Thyroid gland (tissue), 4 donors: ENCODE measurements around the gene SLC44A4. TPM values are rescaled to one million over a fixed set of nuclear protein-coding genes. Genes with fewer than 3 reads are reported as not detected.
A peak's percentile ranks its signal among the peaks of the same experiment; 100 is the strongest.
"Not testable (repeated sequence)": the region's sequence is repeated elsewhere in the genome, so short reads cannot be mapped to it uniquely, and the experiment has no call there.

Experiments
- DNase-seq, 2 donors: peaks; one replicate each; pipeline ENCODE4 v3.0.0-alpha.2; 2019
- H3K27ac ChIP-seq, 3 donors: fragments of 200-600 bp; sonication (generic); 1 replicate in 2 of 3; 2 replicates in 1 of 3; pipeline ENCODE4 v1.5.1; 2016 to 2019; ENCODE audit warnings: mild to moderate bottlenecking in 1 of 3, moderate library complexity in 1 of 3
- H3K27me3 ChIP-seq: fragments of 200-600 bp; sonication (generic); one replicate; pipeline ENCODE4 v1.5.1; 2019
- H3K36me3 ChIP-seq, 2 donors: fragments of 200-600 bp; sonication (generic); one replicate each; pipeline ENCODE4 v1.5.1; 2016 to 2019
- H3K4me1 ChIP-seq, 2 donors: fragments of 200-600 bp; sonication (generic); one replicate each; pipeline ENCODE4 v1.5.1; 2017 to 2019
- H3K4me3 ChIP-seq, 3 donors: fragments of 200-600 bp; sonication (generic); replicated peaks in 1 of 3; 1 replicate in 2 of 3; 2 replicates in 1 of 3; pipeline ENCODE4 v1.5.1; 2016; ENCODE audit warnings: mild to moderate bottlenecking in 1 of 3
- H3K9me3 ChIP-seq: fragments of 200-600 bp; sonication (generic); one replicate; pipeline ENCODE4 v1.5.1; 2017
- POLR2A ChIP-seq, 2 donors: fragments of 450-650 bp; IDR thresholded peaks; one replicate each; pipeline ENCODE4 v1.6.1; 2017; ENCODE audit warnings: antibody characterized with exemption in 2 of 2, mild to moderate bottlenecking in 2 of 2, moderate library complexity in 1 of 2
- WGBS, 2 donors: methylation state at CpG; one replicate each; pipeline ENCODE4 v1.1.5; 2017; 5-methylcytosine and 5-hydroxymethylcytosine counted together
- intact Hi-C: fragments of 100-400 bp; cut with DNase I; formaldehyde crosslinking; loops from one replicate; pipeline ENCODE4 v1.15.1; 2023
- total RNA-seq, 4 donors: library from RNA; depleted of rRNA; stranded (reverse); fragments of >200 nt; gene quantifications; one replicate each; pipeline ENCODE4 v1.2.3, GENCODE V29; 2016
- TF ChIP-seq, protein P1 (sequence below), 6 experiments: fragments of 200-600 bp in 3 of 6; fragments of 450-650 bp in 3 of 6; sonication (generic) in 3 of 6; IDR thresholded peaks; one replicate each; pipeline ENCODE4 v1.5.1; 2016 to 2019; ENCODE audit warnings: antibody characterized with exemption in 6 of 6, mild to moderate bottlenecking in 2 of 6, inconsistent platforms in 1 of 6, moderate library complexity in 1 of 6

SLC44A4 gene
- total RNA-seq, 4 donors from 2014 or later, result 1.6 to 16.2 (median 7.7) TPM

DNA sequence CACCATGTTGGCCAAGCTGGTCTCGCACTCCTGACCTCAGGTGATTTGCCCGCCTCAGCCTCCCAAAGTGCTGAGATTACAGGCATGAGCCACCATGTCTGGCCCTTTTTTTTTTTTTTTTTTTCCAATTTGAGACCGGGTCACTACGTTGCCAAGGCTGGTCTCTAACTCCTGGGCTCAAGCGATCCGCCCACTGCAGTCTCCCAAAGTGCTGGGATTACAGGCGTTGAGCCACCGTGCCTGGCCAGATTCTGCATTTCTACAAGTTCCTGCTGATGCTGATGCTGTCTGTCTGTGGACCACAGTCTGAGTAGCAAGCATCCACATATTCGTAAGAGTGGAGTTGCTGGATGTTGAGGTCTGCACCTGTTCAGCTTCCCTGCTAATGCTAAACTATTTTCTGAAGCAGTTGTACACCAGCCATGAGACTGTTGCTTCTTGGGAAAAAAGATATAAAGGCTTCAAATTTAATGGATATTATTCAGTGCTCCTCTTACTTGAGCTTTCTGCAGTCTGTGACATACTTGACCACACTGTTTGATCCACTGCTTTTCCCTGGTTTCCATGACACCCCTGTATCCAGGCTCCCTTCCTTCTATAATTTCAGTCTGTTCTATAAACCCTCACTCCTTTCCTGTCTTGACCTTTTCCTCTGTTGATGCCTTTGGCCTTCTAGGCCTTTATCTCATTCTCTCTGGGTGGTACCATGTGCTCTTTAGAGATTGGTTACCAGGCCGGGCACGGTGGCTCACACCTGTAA lies 33.2 kb upstream of the SLC44A4 start:
- Histone ChIP-seq H3K27me3 (no peaks in the 10 kb centered on the region), H3K4me3 (no peak overlapping the region), H3K4me1 (no peaks in the 10 kb centered on the region), H3K9me3 (no peaks in the 10 kb centered on the region), H3K27ac (no peak overlapping the region), H3K36me3 (no peaks in the 10 kb centered on the region)
- no peak for DNase-seq
- WGBS, 2 donors, result 71 to 74% methylated on average over 11 of the region's 11 CpGs
- TF ChIP-seq, protein P1, sequence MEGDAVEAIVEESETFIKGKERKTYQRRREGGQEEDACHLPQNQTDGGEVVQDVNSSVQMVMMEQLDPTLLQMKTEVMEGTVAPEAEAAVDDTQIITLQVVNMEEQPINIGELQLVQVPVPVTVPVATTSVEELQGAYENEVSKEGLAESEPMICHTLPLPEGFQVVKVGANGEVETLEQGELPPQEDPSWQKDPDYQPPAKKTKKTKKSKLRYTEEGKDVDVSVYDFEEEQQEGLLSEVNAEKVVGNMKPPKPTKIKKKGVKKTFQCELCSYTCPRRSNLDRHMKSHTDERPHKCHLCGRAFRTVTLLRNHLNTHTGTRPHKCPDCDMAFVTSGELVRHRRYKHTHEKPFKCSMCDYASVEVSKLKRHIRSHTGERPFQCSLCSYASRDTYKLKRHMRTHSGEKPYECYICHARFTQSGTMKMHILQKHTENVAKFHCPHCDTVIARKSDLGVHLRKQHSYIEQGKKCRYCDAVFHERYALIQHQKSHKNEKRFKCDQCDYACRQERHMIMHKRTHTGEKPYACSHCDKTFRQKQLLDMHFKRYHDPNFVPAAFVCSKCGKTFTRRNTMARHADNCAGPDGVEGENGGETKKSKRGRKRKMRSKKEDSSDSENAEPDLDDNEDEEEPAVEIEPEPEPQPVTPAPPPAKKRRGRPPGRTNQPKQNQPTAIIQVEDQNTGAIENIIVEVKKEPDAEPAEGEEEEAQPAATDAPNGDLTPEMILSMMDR (IDR thresholded peaks at IDR 0.05), result no peak
- TF ChIP-seq POLR2A (IDR thresholded peaks at IDR 0.05), result no peak
- intact Hi-C loops, result no loop called here

DNA sequence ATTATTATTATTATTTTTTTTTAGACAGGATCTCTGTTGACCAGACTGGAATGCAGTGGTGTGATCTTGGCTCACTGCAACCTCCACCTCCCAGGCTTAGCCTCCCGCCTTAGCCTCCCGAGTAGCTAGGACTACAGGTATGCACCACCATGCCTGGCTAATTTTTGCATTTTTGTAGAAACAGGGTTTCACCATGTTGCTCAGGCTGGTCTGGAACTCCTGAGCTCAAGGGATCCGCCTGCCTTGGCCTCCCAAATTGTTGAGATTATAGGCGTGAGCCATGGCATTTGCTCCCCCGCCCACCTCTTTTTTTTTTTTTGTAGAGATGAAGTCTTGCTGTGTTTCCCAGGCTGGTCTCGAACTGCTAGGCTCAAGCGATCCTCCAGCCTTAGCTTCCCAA lies 30.5 kb upstream of the SLC44A4 start:
- H3K27ac ChIP-seq, H3K9me3 ChIP-seq, DNase-seq, H3K27me3 ChIP-seq, H3K36me3 ChIP-seq, H3K4me3 ChIP-seq, intact Hi-C loops, H3K4me1 ChIP-seq: not testable (repeated sequence)
- WGBS, 2 donors, result 80 to 89% methylated on average over 7 of the region's 7 CpGs

DNA sequence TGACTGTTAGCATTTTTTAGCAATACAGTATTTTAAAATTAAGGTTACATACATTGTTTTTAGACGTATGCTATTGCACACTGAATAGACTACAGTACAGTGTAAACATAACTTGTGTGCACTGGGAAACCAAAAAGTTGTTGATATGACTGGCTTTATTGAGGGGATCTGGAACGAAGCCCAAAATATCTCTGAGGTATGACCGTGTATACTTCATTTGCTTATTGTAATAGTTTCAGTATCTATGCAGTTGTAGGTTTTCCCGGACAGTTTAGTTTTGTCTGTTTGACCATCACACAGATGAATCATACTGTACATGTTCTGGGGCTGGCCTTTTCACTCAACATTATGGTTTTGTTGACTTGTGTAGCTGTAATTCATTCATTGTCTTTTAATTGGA lies 30.0 kb upstream of the SLC44A4 start:
- intact Hi-C loops, result no loop called here

DNA sequence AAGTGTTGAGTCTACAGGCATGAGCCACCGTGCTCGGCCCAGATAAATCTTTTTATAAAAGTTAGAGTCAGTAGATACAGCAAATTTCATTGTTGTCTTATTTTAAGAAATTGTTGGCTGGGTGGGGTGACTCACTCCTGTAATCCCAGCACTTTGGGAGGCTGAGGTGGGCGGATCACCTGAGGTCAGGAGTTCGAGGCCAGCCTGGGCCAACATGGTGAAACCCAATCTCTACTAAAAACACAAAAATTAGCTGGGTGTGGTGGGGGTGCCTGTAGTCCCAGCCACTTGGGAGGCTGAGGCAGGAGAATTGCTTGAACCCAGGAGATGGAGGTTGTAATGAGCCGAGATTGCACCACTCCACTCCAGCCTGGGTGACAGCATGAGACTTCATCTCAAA lies 29.5 kb upstream of the SLC44A4 start:
- H3K9me3 ChIP-seq, H3K27ac ChIP-seq, DNase-seq, intact Hi-C loops, H3K36me3 ChIP-seq, H3K4me1 ChIP-seq, H3K27me3 ChIP-seq, H3K4me3 ChIP-seq: not testable (repeated sequence)
- WGBS, 2 donors, result 86 to 93% methylated on average over 5 of the region's 5 CpGs

More for the DNA sequence above, 30.0 kb upstream of the SLC44A4 start:
- H3K27ac ChIP-seq, result no peak overlapping the region
- TF ChIP-seq, protein P1 (IDR thresholded peaks at IDR 0.05), result no peak
- no peak for TF ChIP-seq POLR2A (IDR thresholded peaks at IDR 0.05)
- no peaks in the 10 kb centered on the region for H3K9me3 ChIP-seq
- no peak for DNase-seq
- no peak overlapping the region for H3K4me3 ChIP-seq
- H3K36me3 ChIP-seq, result no peaks in the 10 kb centered on the region
- 55 to 57% methylated on average over 4 of the region's 4 CpGs for WGBS, 2 donors
- H3K27me3 ChIP-seq, result no peaks in the 10 kb centered on the region
- peaks cover 0 to under 1% of the 10 kb centered on the region in 2 donors for H3K4me1 ChIP-seq

DNA sequence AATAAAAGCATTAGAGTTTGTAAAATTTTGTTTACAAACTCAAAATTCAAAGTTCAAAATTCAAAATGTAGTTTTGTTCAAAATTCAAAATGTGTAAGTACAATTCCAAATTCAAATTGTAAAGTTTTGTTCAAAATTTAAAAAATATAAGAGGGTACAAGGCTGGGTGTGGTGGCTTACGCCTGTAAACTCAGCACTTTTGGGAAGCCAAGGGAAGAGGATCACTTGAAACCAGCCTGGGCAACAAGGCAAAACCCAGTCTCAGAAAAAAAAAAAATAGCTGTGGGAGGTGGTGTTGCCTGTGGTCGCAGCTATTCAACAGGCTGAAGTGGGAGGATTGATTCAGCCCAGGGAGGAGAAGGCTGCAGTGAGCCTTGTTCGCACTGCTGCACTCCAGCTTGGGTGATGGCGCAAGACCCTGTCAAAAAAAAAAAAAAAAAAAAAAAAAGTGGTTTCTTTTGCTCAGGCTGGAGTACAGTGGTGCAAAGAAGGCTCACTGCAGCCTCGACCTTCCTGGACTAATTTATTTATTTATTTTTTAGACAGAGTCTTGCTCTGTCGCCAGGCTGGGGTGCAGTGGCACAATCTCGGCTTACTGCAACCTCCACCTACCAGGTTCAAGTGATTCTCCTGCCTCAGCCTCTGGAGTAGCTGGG lies 28.5 kb upstream of the SLC44A4 start:
- Histone ChIP-seq H3K9me3 (no peaks in the 10 kb centered on the region), H3K27ac (no peak overlapping the region), H3K4me1 (peaks cover 0 to 13% of the 10 kb centered on the region in 2 donors), H3K36me3 (no peaks in the 10 kb centered on the region), H3K4me3 (no peak overlapping the region), H3K27me3 (no peaks in the 10 kb centered on the region)
- no peak for TF ChIP-seq POLR2A (IDR thresholded peaks at IDR 0.05)
- TF ChIP-seq, protein P1 (IDR thresholded peaks at IDR 0.05), result no peak
- intact Hi-C loops, result no loop called here
- DNase-seq, result peak; percentile 58 to 63
- WGBS, 2 donors, result 24 to 34% methylated on average over 7 of the region's 7 CpGs

DNA sequence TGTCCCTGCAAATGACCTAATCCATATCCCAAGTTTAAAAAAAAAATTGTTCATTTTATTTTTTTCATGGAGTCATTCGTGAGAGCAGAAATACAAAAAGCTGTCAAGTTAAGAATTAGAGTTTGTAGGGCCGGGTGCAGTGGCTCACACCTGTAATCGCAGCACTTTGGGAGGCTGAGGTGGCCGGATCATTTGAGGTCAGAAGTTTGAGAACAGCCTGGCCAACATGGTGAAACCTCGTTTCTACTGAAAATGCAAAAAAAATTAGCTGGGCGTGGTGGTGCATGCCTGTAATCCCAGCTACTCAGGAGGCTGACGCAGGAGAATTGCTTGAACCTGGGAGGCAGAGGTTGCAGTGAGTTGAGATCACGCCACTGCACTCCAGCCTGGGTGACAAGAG lies 27.9 kb upstream of the SLC44A4 start:
- H3K27me3 ChIP-seq, DNase-seq, intact Hi-C loops, H3K4me3 ChIP-seq, H3K36me3 ChIP-seq, H3K9me3 ChIP-seq, H3K27ac ChIP-seq: not testable (repeated sequence)
- 73 to 74% methylated on average over 8 of the region's 8 CpGs for WGBS, 2 donors
- peaks cover 0 to 13% of the 10 kb centered on the region in 2 donors for H3K4me1 ChIP-seq
